COLO668 (cell line): Measurements from ENCODE around the gene ZNF710.
"Not testable (repeated sequence)": the region's sequence is repeated elsewhere in the genome, so short reads cannot be mapped to it uniquely, and the experiment has no call there.

Source experiments
- DNase-seq: peaks from one replicate; lab custom pipeline; 2025; ENCODE audit not compliant: unreplicated experiment; lab: John Stamatoyannopoulos, UW

The ZNF710 gene, protein sequence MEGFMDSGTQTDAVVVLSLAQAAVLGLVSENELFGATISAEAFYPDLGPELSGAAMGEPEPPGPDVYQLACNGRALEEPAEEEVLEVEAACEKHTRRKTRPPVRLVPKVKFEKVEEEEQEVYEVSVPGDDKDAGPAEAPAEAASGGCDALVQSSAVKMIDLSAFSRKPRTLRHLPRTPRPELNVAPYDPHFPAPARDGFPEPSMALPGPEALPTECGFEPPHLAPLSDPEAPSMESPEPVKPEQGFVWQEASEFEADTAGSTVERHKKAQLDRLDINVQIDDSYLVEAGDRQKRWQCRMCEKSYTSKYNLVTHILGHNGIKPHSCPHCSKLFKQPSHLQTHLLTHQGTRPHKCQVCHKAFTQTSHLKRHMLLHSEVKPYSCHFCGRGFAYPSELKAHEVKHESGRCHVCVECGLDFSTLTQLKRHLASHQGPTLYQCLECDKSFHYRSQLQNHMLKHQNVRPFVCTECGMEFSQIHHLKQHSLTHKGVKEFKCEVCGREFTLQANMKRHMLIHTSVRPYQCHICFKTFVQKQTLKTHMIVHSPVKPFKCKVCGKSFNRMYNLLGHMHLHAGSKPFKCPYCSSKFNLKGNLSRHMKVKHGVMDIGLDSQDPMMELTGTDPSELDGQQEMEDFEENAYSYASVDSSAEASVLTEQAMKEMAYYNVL

DNA sequence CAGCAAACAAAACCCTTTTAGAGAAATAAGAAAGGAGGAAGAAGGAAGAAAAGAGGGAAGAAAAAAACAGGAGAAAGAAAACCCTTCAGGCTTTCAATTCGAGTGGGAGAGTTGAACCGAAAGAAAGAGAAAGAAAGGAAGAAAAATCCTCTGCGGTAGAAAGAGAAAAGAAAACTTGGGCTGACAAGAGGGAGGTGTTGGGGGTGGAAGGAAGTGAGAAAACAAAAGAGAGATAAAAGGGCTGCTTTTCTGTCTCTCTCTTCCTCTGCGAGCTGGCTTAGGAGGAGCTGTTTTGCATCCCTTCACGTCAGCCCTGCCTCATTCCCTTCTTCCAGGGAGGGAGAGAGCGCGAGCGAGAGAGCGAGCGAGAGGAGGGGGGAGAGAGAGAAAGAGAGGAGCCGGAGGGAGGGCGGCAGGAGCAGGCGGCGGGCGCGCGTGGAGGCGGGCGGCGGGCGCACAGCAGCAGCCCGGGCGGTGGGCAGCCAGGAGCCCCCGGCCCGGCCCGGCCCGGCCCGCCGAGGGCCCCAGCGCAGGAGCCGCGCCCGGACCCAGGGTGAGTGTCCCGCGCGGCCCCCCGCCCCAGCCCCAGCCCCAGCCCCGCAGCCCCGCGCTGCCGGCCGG is at the start of gene ZNF710:
ZNF710 (plus strand) TSS at position 263 of the 621 bp plus-strand sequence. CDS start 65,814 bp downstream, outside the sequence.
- DNase-seq = peak; percentile 62

DNA sequence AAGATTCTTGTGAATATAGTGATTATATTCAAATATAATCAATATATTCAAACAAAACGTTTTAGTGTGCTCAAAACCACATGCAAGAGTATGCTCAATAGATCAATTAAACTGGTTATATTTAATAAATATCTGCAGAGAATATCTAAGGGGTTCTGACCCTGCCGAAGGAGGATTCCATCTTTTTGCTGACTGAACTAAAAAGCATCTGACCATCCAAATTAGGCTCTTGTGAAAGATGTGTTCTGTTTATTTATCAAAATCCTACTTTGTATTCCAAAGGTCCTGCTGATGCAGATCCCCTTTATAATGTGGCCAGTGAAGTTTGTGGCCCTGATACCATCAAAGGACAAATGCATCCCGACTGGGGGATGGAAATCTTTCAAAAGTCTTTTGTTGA is 46.6 kb upstream of the ZNF710 start:
- DNase-seq = no peak

- DNase-seq = not testable (repeated sequence)
Measured at GRCh38 chr15:89955449-89955998, 45.6 kb upstream of the ZNF710 start.

DNA sequence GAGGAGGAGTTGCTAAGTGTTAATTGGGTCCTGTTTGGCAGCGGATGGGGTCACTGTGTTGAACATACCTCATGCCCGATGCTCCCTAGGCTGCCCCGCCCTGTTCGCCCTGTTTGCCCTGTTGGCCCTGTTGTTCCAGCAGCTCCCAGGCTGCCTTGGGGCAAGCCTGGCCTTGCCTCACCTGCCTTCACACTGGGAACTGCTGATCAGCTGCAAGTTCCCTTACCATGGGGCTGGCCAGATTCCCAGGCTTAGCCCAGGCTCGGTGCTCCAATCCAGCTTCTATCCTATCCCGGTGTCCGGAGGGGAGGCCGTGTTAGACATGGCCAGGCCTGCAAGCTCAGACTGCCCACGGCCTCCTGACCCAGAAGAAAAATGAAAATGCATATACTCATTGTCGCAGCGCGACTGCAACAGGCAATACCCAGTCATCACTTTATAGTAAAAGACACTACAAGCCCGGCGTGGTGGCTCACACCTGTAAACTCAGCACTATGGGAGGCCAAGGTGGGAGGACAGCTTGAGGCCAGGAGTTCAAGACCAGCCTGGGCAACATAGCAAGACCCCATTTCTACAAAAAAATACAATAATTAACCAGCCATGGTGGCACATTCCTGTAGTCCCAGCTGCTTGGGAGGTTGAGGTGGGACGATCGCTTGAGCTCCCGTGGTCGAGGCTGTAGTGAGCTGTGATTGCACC is 42.9 kb upstream of the ZNF710 start:
- DNase-seq = peak; percentile 16

GRCh38 chr15:89963301-89964231 is 37.6 kb upstream of the ZNF710 start:
- no peak for DNase-seq

DNA sequence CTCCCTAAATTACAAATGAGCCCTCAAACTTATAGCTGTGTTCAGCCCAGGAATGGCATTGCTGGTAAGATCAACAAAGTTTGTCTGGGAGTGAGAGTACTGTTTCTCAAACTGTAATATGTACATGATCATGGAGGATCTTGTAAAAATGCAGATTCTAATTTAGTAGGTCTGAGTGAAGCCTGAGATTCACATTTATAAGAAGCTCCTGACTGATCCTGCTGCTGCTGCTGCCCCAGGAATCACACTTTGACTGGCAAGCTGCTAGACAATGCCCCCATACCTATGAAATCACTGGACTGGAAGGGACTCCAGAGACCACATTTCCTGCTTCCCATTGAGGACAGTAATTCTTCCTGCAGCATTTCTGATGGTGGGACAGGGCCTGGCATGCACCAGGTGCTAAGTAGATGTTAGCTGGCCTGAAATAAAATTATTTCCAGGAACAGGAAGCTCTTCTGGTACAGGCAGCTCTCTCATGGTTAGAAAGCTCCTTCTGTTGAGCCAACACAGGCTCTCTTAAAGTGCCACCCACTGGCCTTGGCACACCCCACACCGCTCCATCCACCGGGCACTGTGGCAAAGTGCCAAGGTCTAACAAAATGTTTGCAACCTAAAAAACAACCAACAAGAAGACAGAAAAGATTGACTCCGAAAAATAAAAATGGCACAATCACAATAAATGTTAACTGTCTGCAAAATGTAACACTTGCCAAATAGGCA is 36.7 kb upstream of the ZNF710 start:
- DNase-seq = no peak

DNA sequence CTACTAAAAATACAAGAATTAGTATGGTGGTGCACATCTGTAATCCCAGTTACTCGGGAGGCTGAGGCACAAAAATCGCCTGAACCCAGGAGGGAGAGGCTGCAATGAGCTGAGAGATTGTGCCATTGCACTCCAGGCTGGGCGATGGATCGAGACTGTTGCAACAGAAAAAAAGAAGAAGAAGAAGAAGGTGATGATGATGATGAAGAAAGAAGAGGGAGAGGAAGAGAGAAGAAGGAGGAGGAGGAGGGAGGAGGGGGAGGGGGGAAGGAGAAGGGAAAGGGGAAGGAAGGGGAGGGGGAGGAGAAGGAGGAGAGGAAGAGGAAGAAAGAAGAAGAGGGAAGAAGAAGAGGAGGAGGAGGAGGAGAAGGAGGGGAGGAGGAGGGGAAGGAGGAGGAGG is 33.2 kb upstream of the ZNF710 start:
- DNase-seq = no peak

DNA sequence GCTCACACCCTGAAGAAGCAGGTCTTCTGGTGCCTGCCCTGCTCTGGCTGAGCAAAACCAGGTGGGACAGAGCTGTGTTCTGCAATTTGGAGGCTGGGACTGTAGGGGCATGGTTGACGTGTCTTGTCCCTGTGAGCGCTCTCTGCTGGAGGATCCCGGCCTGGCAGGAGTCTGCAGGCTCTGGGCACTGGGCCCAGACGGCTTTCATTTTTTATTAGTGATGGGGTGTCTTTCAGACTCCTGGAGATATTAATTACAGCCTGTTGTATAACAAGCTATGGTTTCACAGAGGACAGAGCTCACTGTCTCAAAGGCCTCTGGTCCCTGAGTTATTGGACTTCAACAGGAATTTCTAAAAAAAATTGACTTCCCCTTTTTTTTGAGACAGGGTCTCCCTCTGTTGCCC is 29.5 kb upstream of the ZNF710 start:
- DNase-seq = peak; percentile 61

DNA sequence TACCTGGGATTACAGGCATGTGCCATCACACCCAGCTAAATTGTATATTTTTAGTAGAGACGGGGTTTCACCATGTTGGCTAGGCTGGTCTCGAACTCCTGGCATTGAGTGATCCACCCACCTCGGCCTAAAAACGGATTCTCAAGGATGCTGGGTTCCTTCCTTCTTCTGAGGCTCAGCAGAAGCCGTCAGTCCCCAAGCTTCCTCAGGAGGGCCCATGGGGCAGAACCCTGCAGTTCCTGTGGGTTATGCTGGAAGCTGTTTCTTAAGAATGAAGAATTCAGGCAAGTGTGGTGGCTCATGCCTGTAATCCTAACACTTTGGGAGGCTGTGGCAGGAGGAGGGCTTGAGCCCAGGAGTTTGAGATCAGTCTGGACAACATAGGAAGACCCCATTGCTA is 29.0 kb upstream of the ZNF710 start:
- DNase-seq = no peak

- no peak for DNase-seq
Measured at GRCh38 chr15:89975482-89976245, 25.5 kb upstream of the ZNF710 start.

DNA sequence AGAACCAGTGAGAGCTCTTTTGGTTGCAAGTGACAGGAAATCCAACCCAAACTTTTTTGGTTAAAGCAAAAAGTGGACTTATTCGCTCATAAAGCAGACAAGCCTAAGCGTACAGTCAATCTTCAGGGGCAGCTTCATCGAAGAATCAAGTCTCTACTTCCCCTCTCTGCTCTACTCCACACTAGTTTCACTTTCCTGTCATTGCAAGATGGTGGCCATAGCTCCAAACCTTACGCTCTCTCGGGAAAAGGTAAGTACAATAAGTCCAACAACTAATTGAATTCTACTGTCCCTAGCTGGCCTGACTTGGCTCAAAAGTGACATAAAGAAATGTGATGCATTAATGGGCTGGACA is 24.9 kb upstream of the ZNF710 start:
- no peak for DNase-seq

- not testable (repeated sequence) for DNase-seq
Measured at GRCh38 chr15:89977836-89978235, 23.3 kb upstream of the ZNF710 start.

- DNase-seq = no peak
Measured at GRCh38 chr15:89978914-89979313, 22.2 kb upstream of the ZNF710 start.

DNA sequence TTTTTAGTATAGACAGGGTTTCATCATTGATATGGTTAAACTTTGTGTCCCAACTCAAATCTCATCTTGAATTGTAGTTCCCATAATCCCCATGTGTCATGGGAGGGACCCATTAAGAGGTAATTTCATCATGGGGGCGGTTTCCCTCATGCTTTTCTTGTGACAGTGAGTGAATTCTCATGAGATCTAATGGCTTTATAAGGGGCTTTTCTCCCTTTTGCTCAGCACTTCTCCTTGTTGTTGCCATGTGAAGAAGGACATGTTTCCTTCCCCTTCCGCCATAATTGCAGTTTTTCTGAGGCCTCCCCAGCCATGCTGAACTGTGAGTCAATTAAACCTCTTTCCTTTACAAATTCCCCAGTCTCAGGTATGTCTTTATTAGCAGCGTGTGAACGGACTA is 20.2 kb upstream of the ZNF710 start:
- DNase-seq = no peak

- no peak for DNase-seq
Measured at GRCh38 chr15:89982315-89983055, 18.6 kb upstream of the ZNF710 start.

DNA sequence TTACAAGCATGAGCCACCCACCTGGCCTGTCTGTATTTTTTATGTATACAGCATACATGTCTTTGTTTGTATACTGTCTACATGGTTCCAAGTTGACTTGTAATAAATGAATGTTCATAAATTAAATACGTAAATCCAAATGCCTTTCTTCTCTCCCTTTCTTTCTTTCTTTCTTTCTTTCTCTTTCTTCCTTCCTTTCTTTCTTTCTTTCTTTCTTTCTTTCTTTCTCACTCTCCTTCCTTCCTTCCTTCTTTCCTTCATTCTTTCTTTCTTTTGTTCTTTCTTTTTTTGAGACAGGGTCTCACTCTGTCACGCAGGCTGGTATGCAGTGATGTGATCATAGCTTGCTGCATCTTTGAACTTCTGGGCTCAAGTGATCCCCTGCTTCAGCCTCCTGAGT is 17.1 kb upstream of the ZNF710 start:
- no peak for DNase-seq

- DNase-seq = no peak
Measured at GRCh38 chr15:89984421-89985010, 16.6 kb upstream of the ZNF710 start.

- DNase-seq = no peak
Measured at GRCh38 chr15:89985111-89985510, 16.0 kb upstream of the ZNF710 start.
